BLaER1 treated with 17β-estradiol and CSF1 and Interleukin-3, amounts not matched to agents 10 nM and 100 nM (cell line): Measurements from ENCODE around the gene VWDE.
"Not testable (repeated sequence)": the region's sequence is repeated elsewhere in the genome, so short reads cannot be mapped to it uniquely, and the experiment has no call there.

Experiments used
- H3K27ac ChIP-seq, 11 experiments: shearing (Covaris generic); formaldehyde crosslinking; 2 replicates each; pipeline ENCODE4 v1.8.1; 2022
- H3K27me3 ChIP-seq, 11 experiments: shearing (Covaris generic); formaldehyde crosslinking; 2 replicates each; pipeline ENCODE4 v1.8.1; 2022
- H3K36me3 ChIP-seq, 11 experiments: shearing (Covaris generic); formaldehyde crosslinking; 2 replicates each; pipeline ENCODE4 v1.8.1; 2022
- H3K4me1 ChIP-seq, 10 experiments: shearing (Covaris generic); formaldehyde crosslinking; 2 replicates each; pipeline ENCODE4 v1.8.1; 2022
- H3K4me2 ChIP-seq, 11 experiments: shearing (Covaris generic); formaldehyde crosslinking; 2 replicates each; pipeline ENCODE4 v1.8.1; 2022
- H3K4me3 ChIP-seq, 10 experiments: shearing (Covaris generic); formaldehyde crosslinking; 2 replicates each; pipeline ENCODE4 v1.8.1; 2022
- H3K9ac ChIP-seq, 11 experiments: shearing (Covaris generic); formaldehyde crosslinking; 2 replicates each; pipeline ENCODE4 v1.8.1; 2022
- H3K9me3 ChIP-seq, 11 experiments: shearing (Covaris generic); formaldehyde crosslinking; replicated peaks in 1 of 11; 2 replicates each; pipeline ENCODE4 v1.8.1; 2022
- H4K20me1 ChIP-seq, 11 experiments: shearing (Covaris generic); formaldehyde crosslinking; 2 replicates each; pipeline ENCODE4 v1.8.1; 2022
- Cebpa-rat ChIP-seq, 11 experiments: shearing (Covaris generic); IDR thresholded peaks; 2 replicates each; pipeline ENCODE4 v1.8.1; 2022

The VWDE gene

GRCh38 chr7:12425311-12425710 is 21.6 kb upstream of the VWDE start:
- no peaks in the 10 kb centered on the region for H3K4me1 ChIP-seq
- no peak overlapping the region for H3K4me3 ChIP-seq
- TF ChIP-seq Cebpa-rat (IDR thresholded peaks at IDR 0.05): no peak
- no peak overlapping the region for H3K9ac ChIP-seq
- no peak overlapping the region for H3K27ac ChIP-seq
- H4K20me1 ChIP-seq: no peaks in the 10 kb centered on the region
- H3K4me2 ChIP-seq: no peak overlapping the region
- H3K27me3 ChIP-seq: no peaks in the 10 kb centered on the region
- H3K9me3 ChIP-seq: peaks cover 0 to 9% (median 4%) of the 10 kb centered on the region in 11 experiments; a peak in 4 of 22 replicates
- no peaks in the 10 kb centered on the region for H3K36me3 ChIP-seq

GRCh38 chr7:12423997-12424745 is 20.5 kb upstream of the VWDE start:
- Histone ChIP-seq H3K27ac (no peak overlapping the region), H3K9ac (no peak overlapping the region), H4K20me1 (no peaks in the 10 kb centered on the region), H3K36me3 (no peaks in the 10 kb centered on the region), H3K4me1 (no peaks in the 10 kb centered on the region), H3K9me3 (peaks cover 0 to 9% (median 4%) of the 10 kb centered on the region in 11 experiments; a peak in 4 of 22 replicates), H3K4me3 (no peak overlapping the region), H3K27me3 (no peaks in the 10 kb centered on the region), H3K4me2 (no peak overlapping the region)
- TF ChIP-seq Cebpa-rat (IDR thresholded peaks at IDR 0.05): no peak

GRCh38 chr7:12423355-12423996 is 19.8 kb upstream of the VWDE start:
- H3K27ac ChIP-seq: no peak overlapping the region
- H3K4me1 ChIP-seq: no peaks in the 10 kb centered on the region
- H3K4me2 ChIP-seq: no peak overlapping the region
- no peaks in the 10 kb centered on the region for H3K36me3 ChIP-seq
- no peaks in the 10 kb centered on the region for H4K20me1 ChIP-seq
- H3K9me3 ChIP-seq: peaks cover 0 to 9% (median 4%) of the 10 kb centered on the region in 11 experiments; a peak in 4 of 22 replicates
- no peak overlapping the region for H3K4me3 ChIP-seq
- TF ChIP-seq Cebpa-rat (IDR thresholded peaks at IDR 0.05): no peak
- no peaks in the 10 kb centered on the region for H3K27me3 ChIP-seq
- H3K9ac ChIP-seq: no peak overlapping the region

GRCh38 chr7:12422554-12423320 is 19.1 kb upstream of the VWDE start:
- no peak overlapping the region for H3K9ac ChIP-seq
- H3K27ac ChIP-seq: no peak overlapping the region
- H3K27me3 ChIP-seq: no peaks in the 10 kb centered on the region
- H3K4me2 ChIP-seq: no peak overlapping the region
- H4K20me1 ChIP-seq: no peaks in the 10 kb centered on the region
- peaks cover 0 to 9% (median 4%) of the 10 kb centered on the region in 11 experiments; a peak in 4 of 22 replicates for H3K9me3 ChIP-seq
- TF ChIP-seq Cebpa-rat (IDR thresholded peaks at IDR 0.05): no peak
- H3K4me3 ChIP-seq: no peak overlapping the region
- no peaks in the 10 kb centered on the region for H3K4me1 ChIP-seq
- H3K36me3 ChIP-seq: no peaks in the 10 kb centered on the region

GRCh38 chr7:12418452-12418851 is 14.8 kb upstream of the VWDE start:
- no peaks in the 10 kb centered on the region for H3K4me1 ChIP-seq
- H3K4me3 ChIP-seq: no peak overlapping the region
- no peak for TF ChIP-seq Cebpa-rat (IDR thresholded peaks at IDR 0.05)
- no peak overlapping the region for H3K27ac ChIP-seq
- H3K36me3 ChIP-seq: no peaks in the 10 kb centered on the region
- H3K4me2 ChIP-seq: no peak overlapping the region
- H3K9ac ChIP-seq: no peak overlapping the region
- H4K20me1 ChIP-seq: no peaks in the 10 kb centered on the region
- H3K9me3 ChIP-seq: no peaks in the 10 kb centered on the region
- no peaks in the 10 kb centered on the region for H3K27me3 ChIP-seq

GRCh38 chr7:12415072-12415471 is 11.4 kb upstream of the VWDE start:
- Histone ChIP-seq H3K4me2 (no peak overlapping the region), H3K4me1 (no peaks in the 10 kb centered on the region), H3K27ac (no peak overlapping the region), H3K9me3 (peaks cover 0 to 6% (median 0%) of the 10 kb centered on the region in 11 experiments; a peak in 2 of 22 replicates), H3K4me3 (no peak overlapping the region), H4K20me1 (no peaks in the 10 kb centered on the region), H3K36me3 (no peaks in the 10 kb centered on the region), H3K27me3 (no peaks in the 10 kb centered on the region), H3K9ac (no peak overlapping the region)
- TF ChIP-seq Cebpa-rat (IDR thresholded peaks at IDR 0.05): no peak

GRCh38 chr7:12412407-12412806 is 8.7 kb upstream of the VWDE start:
- Histone ChIP-seq H3K36me3 (no peaks in the 10 kb centered on the region), H4K20me1 (no peaks in the 10 kb centered on the region), H3K27me3 (no peaks in the 10 kb centered on the region), H3K9ac (no peak overlapping the region), H3K27ac (no peak overlapping the region), H3K9me3 (peaks cover 0 to 6% (median 0%) of the 10 kb centered on the region in 11 experiments; a peak in 2 of 22 replicates), H3K4me2 (no peak overlapping the region), H3K4me3 (no peak overlapping the region), H3K4me1 (no peaks in the 10 kb centered on the region; a peak in 1 of 20 replicates)
- no peak for TF ChIP-seq Cebpa-rat (IDR thresholded peaks at IDR 0.05)

- peaks cover 0 to 6% (median 0%) of the 10 kb centered on the region in 11 experiments; a peak in 2 of 22 replicates for H3K9me3 ChIP-seq
- no peaks in the 10 kb centered on the region; a peak in 1 of 20 replicates for H3K4me1 ChIP-seq
- H3K27me3 ChIP-seq: no peaks in the 10 kb centered on the region
- no peak overlapping the region for H3K4me3 ChIP-seq
- no peak for TF ChIP-seq Cebpa-rat (IDR thresholded peaks at IDR 0.05)
- H3K9ac ChIP-seq: no peak overlapping the region
- H3K4me2 ChIP-seq: no peak overlapping the region
- H3K27ac ChIP-seq: no peak overlapping the region
- no peaks in the 10 kb centered on the region for H3K36me3 ChIP-seq
- H4K20me1 ChIP-seq: no peaks in the 10 kb centered on the region
These were observed 6.9 kb upstream of the VWDE start for GRCh38 chr7:12410523-12410922.

- Histone ChIP-seq H3K27me3 (no peaks in the 10 kb centered on the region), H4K20me1 (no peaks in the 10 kb centered on the region), H3K4me3 (no peak overlapping the region), H3K36me3 (no peaks in the 10 kb centered on the region), H3K9me3 (peaks cover 0 to 6% (median 2%) of the 10 kb centered on the region in 11 experiments; a peak in 4 of 22 replicates), H3K4me1 (no peaks in the 10 kb centered on the region; a peak in 1 of 20 replicates), H3K27ac (no peak overlapping the region), H3K9ac (no peak overlapping the region), H3K4me2 (no peak overlapping the region)
- TF ChIP-seq Cebpa-rat (IDR thresholded peaks at IDR 0.05): no peak
These were observed 5.5 kb upstream of the VWDE start for GRCh38 chr7:12409097-12409711.

GRCh38 chr7:12407652-12408051 is 4.0 kb upstream of the VWDE start:
- H3K4me2 ChIP-seq: not testable (repeated sequence)

More at GRCh38 chr7:12407652-12408051, 4.0 kb upstream of the VWDE start:
- H3K36me3 ChIP-seq, H3K4me3 ChIP-seq, H3K9ac ChIP-seq, H4K20me1 ChIP-seq, H3K4me1 ChIP-seq, H3K27ac ChIP-seq: not testable (repeated sequence)
- peaks cover 5 to 16% (median 11%) of the 10 kb centered on the region in 11 experiments; a peak in 18 of 22 replicates for H3K9me3 ChIP-seq
- H3K27me3 ChIP-seq: peaks cover 0 to 14% (median 10%) of the 10 kb centered on the region in 11 experiments; a peak in 11 of 22 replicates
